CD14-positive monocyte (primary cell): Measurements from ENCODE around the gene NAPG. TPM values are rescaled to one million over a fixed set of nuclear protein-coding genes. Genes with fewer than 3 reads are reported as not detected.

Source experiments
- DNase-seq, 3 donors: peaks; one replicate each; pipeline ENCODE4 v3.0.0-alpha.2; 2011 to 2022
- H2AFZ ChIP-seq: 2 replicates; pipeline ENCODE4 v1.6.0; 2012; ENCODE audit warnings: mild to moderate bottlenecking, low read depth, low read length, inconsistent platforms; ENCODE audit not compliant: insufficient read depth, poor library complexity, severe bottlenecking
- H3K27ac ChIP-seq, 2 donors: 1 replicate in 1 of 2; 2 replicates in 1 of 2; pipeline ENCODE4 v1.5.1; 2012 to 2013; ENCODE audit warnings: low read length in 2 of 2, control low read depth in 1 of 2, inconsistent platforms in 1 of 2, low read depth in 1 of 2, mild to moderate bottlenecking in 1 of 2
- H3K27me3 ChIP-seq, 2 donors: one replicate each; pipeline versions ENCODE4 v1.6.0 to v1.6.1; 2011 to 2013; ENCODE audit warnings: low read length in 2 of 2; ENCODE audit not compliant: control insufficient read depth in 2 of 2, insufficient read depth in 2 of 2
- H3K36me3 ChIP-seq, 2 donors: replicated peaks in 1 of 2; 1 replicate in 1 of 2; 2 replicates in 1 of 2; pipeline versions ENCODE4 v1.5.1 to v1.6.1; 2012 to 2013; ENCODE audit warnings: low read length in 2 of 2, control low read depth in 1 of 2, inconsistent platforms in 1 of 2, mild to moderate bottlenecking in 1 of 2; ENCODE audit not compliant: insufficient read depth in 2 of 2, control insufficient read depth in 1 of 2
- H3K4me1 ChIP-seq, 2 donors: 1 replicate in 1 of 2; 2 replicates in 1 of 2; pipeline versions ENCODE4 v1.5.1 to v1.6.1; 2012 to 2013; ENCODE audit warnings: low read length in 2 of 2, control low read depth in 1 of 2, inconsistent platforms in 1 of 2, mild to moderate bottlenecking in 1 of 2, moderate library complexity in 1 of 2; ENCODE audit not compliant: insufficient read depth in 2 of 2, control insufficient read depth in 1 of 2
- H3K4me2 ChIP-seq: replicated peaks from 2 replicates; pipeline ENCODE3; 2012; ENCODE audit warnings: low read length, moderate library complexity, mild to moderate bottlenecking; ENCODE audit not compliant: poor library complexity, severe bottlenecking; ENCODE audit errors: extremely low read depth
- H3K4me3 ChIP-seq, 3 experiments: fragments of 200-600 bp in 1 of 3; sonication (generic) in 1 of 3; replicated peaks in 1 of 3; 1 replicate in 2 of 3; 2 replicates in 1 of 3; pipeline ENCODE4 v1.5.1; 2011 to 2013; ENCODE audit warnings: low read length in 3 of 3, mild to moderate bottlenecking in 3 of 3, control low read depth in 2 of 3, low read depth in 2 of 3, inconsistent platforms in 1 of 3, moderate library complexity in 1 of 3
- H3K79me2 ChIP-seq: 2 replicates; pipeline ENCODE4 v1.6.0; 2012; ENCODE audit warnings: mild to moderate bottlenecking, control low read depth, inconsistent platforms, low read length, moderate library complexity; ENCODE audit not compliant: insufficient read depth
- H3K9ac ChIP-seq: 2 replicates; pipeline ENCODE4 v1.6.0; 2017; ENCODE audit warnings: low read length, mild to moderate bottlenecking; ENCODE audit not compliant: insufficient read depth, poor library complexity, severe bottlenecking
- H3K9me3 ChIP-seq, 2 donors: replicated peaks in 1 of 2; 1 replicate in 1 of 2; 2 replicates in 1 of 2; pipeline versions ENCODE4 v1.5.1 to v1.6.1; 2012 to 2013; ENCODE audit warnings: low read length in 2 of 2, control low read depth in 1 of 2; ENCODE audit not compliant: control insufficient read depth in 1 of 2, insufficient read depth in 1 of 2
- H4K20me1 ChIP-seq: 2 replicates; pipeline ENCODE4 v1.6.0; 2012; ENCODE audit warnings: mild to moderate bottlenecking, low read length, control low read depth, moderate library complexity; ENCODE audit not compliant: insufficient read depth
- H3K27ac Mint-ChIP-seq, 7 donors: one replicate each; pipeline ENCODE4 v1.8.0; 2020; ENCODE audit warnings: mild to moderate bottlenecking in 7 of 7, mixed read lengths in 7 of 7, moderate library complexity in 6 of 7, inconsistent platforms in 2 of 7
- H3K27me3 Mint-ChIP-seq, 3 donors: one replicate each; pipeline ENCODE4 v1.8.0; 2021 to 2022; ENCODE audit warnings: low read depth in 3 of 3, mild to moderate bottlenecking in 3 of 3, mixed read lengths in 3 of 3, moderate library complexity in 3 of 3, inconsistent platforms in 1 of 3
- H3K36me3 Mint-ChIP-seq, 2 donors: one replicate each; pipeline ENCODE4 v1.8.0; 2020; ENCODE audit warnings: mixed read lengths in 2 of 2, inconsistent platforms in 1 of 2, mild to moderate bottlenecking in 1 of 2
- H3K4me1 Mint-ChIP-seq: one replicate; pipeline ENCODE4 v1.8.0; 2020; ENCODE audit warnings: mild to moderate bottlenecking, mixed read lengths
- H3K4me3 Mint-ChIP-seq, 2 donors: one replicate each; pipeline ENCODE4 v1.8.0; 2020; ENCODE audit warnings: mild to moderate bottlenecking in 2 of 2, mixed read lengths in 2 of 2, moderate library complexity in 1 of 2
- H3K9me3 Mint-ChIP-seq, 7 donors: one replicate each; pipeline ENCODE4 v1.8.0; 2020 to 2022; ENCODE audit warnings: mixed read lengths in 7 of 7, mild to moderate bottlenecking in 6 of 7, moderate library complexity in 6 of 7, inconsistent platforms in 2 of 7
- CTCF ChIP-seq: fragments of 200-600 bp; IDR thresholded peaks from one replicate; pipeline ENCODE4 v1.8.0; 2022; ENCODE audit warnings: antibody characterized with exemption, mild to moderate bottlenecking
- WGBS: methylation state at CpG from one replicate; pipeline ENCODE4 v1.1.5; 2013; ENCODE audit warnings: missing lambda C conversion rate; ENCODE audit not compliant: insufficient coverage; 5-methylcytosine and 5-hydroxymethylcytosine counted together
- intact Hi-C, 2 donors: fragments of 100-400 bp; cut with micrococcal nuclease; formaldehyde crosslinking; loops; one replicate each; pipeline versions ENCODE4 v1.15.0 to v1.15.1; 2023
- polyA plus RNA-seq, 3 donors: library from polyadenylated mRNA; depleted of rRNA in 1 of 3; unstranded in 2 of 3; stranded (reverse) in 1 of 3; fragments of 300-500 nt in 2 of 3; fragments of >200 nt in 1 of 3; fragmentation: Illumina TruSeq in 2 of 3; gene quantifications; 1 replicate in 2 of 3; 2 replicates in 1 of 3; pipeline ENCODE4 v1.2.3, GENCODE V29; 2012 to 2021

The NAPG gene
- polyA plus RNA-seq, 3 donors, result 14.8 to 17.5 (median 15.9) TPM

GRCh38 chr18:10488017-10488416 is 37.8 kb upstream of the NAPG start:
- no peak overlapping the region for H3K4me2 ChIP-seq
- intact Hi-C loops, result no loop called here

DNA sequence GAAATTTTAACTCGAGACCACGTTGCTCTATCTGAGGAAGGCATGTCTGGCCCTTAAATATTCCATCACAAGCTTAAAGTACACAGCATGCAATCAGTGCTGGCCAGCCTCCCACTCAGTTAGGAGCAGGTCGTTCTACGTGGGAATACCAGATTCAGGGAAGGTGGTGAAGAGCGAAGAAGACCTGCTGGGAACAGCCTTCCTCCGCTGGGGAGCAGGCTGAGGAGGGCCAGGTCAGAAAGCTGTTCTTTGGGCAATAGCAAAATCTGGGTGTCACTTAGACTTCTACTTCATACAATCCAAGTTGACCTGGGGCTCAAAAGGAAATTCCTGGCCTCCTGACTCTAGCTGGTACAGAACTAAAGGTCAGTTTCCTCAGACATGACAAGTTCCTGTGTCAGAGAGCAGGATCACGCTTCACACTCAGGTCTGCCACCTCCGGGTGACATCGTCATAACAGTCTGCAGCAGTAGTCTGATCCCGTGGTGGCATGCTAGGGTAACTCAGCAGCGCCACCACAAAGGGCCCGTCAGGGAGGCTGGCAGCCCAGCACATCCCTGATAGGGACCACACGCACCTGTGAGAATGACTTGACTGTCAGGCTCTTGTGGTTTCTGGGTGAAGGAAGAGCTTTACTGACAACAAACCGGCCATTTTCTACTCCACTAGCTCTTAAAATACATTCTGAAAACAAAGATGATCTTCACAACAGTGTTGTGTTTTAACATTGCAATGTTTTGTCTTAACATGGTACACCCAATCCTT is 35.2 kb upstream of the NAPG start:
- H3K9me3 ChIP-seq, result no peaks in the 10 kb centered on the region
- peaks cover 18% of the 10 kb centered on the region for H3K4me1 Mint-ChIP-seq
- no peak overlapping the region for H3K27ac ChIP-seq
- H3K79me2 ChIP-seq, result no peaks in the 10 kb centered on the region
- WGBS, result 74% methylated on average over 10 of the region's 14 CpGs
- H3K4me2 ChIP-seq, result no peak overlapping the region
- no peak overlapping the region for H3K9ac ChIP-seq
- no peaks in the 10 kb centered on the region for H3K36me3 ChIP-seq
- H3K9me3 Mint-ChIP-seq, result peaks cover 0 to 3% (median 0%) of the 10 kb centered on the region in 7 donors
- intact Hi-C loops, result no loop called here
- no peaks in the 10 kb centered on the region for H3K27me3 ChIP-seq
- TF ChIP-seq CTCF, result peak; percentile 54
- peak; percentile 58 to 82 (median 63) for DNase-seq
- H3K36me3 Mint-ChIP-seq, result peaks cover 10 to 14% of the 10 kb centered on the region in 2 donors
- H3K27ac Mint-ChIP-seq, result peak overlapping the region in 2 of 7 donors; percentile 28 to 31
- H3K4me1 ChIP-seq, result peaks cover 4% of the 10 kb centered on the region in 2 donors
- no peak overlapping the region for H3K4me3 ChIP-seq
- no peak overlapping the region for H2AFZ ChIP-seq
- no peaks in the 10 kb centered on the region for H4K20me1 ChIP-seq
- H3K27me3 Mint-ChIP-seq, result no peaks in the 10 kb centered on the region
- no peak overlapping the region for H3K4me3 Mint-ChIP-seq

More at GRCh38 chr18:10488017-10488416, 37.8 kb upstream of the NAPG start:
- DNase-seq, result no peak
- Mint-ChIP-seq H3K36me3 (peaks cover 10 to 17% of the 10 kb centered on the region in 2 donors), H3K4me3 (no peak overlapping the region), H3K9me3 (peaks cover 0 to 3% (median 0%) of the 10 kb centered on the region in 7 donors), H3K27me3 (peaks cover 0 to 1% (median 0%) of the 10 kb centered on the region in 3 donors), H3K4me1 (peaks cover 26% of the 10 kb centered on the region), H3K27ac (no peak overlapping the region)
- Histone ChIP-seq H3K4me3 (no peak overlapping the region), H3K4me1 (peaks cover 15 to 16% of the 10 kb centered on the region in 2 donors), H3K36me3 (no peaks in the 10 kb centered on the region), H3K9ac (no peak overlapping the region), H4K20me1 (no peaks in the 10 kb centered on the region), H3K9me3 (no peaks in the 10 kb centered on the region), H2AFZ (no peak overlapping the region), H3K27me3 (no peaks in the 10 kb centered on the region), H3K79me2 (no peaks in the 10 kb centered on the region), H3K27ac (no peak overlapping the region)
- WGBS, result no CpG with 5 or more reads among the region's 4 CpGs
- no peak for TF ChIP-seq CTCF
